NOMO-1 (cell line): ENCODE results near the gene IL10RB.
"Not testable (repeated sequence)": the region's sequence is repeated elsewhere in the genome, so short reads cannot be mapped to it uniquely, and the experiment has no call there.

Experiments
- DNase-seq, 2 experiments: peaks; one replicate each; lab custom pipeline; 2025; ENCODE audit not compliant: unreplicated experiment in 2 of 2; lab: John Stamatoyannopoulos, UW

Gene IL10RB

DNA sequence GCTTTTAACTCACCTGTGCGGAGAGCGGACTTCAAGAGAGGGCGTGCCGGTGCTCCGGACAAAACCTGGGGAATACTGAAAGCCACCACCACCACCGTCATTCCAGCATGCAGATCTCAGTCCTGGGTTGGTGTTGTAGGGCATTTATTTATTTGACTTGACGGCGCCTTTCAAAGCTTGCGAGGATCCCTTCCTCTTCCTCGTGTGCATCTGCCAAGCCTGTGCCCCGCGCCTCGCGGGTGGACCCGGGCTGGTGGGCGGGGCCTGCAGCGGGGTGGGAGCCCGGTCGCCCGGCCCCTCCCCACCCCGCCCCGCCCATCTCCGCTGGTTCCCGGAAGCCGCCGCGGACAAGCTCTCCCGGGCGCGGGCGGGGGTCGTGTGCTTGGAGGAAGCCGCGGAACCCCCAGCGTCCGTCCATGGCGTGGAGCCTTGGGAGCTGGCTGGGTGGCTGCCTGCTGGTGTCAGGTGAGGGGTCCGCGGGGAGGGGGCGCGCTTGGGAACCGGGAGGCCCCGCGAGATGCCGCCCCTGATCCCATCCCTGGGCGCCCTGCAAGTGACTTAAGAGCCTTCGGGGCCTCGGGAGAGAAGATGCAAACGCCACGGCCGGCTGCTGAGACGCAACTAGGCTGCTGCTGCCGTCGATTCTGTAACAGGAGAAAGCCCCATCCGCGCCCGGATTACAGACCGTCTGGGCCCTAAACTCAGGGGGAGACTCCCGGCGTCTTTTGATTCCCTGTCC is at the start of gene IL10RB:
Gene IL10RB (plus strand): TSS at position 318 of the 739 bp plus-strand sequence. CDS start 99 bp downstream, at position 417.
- DNase-seq, result peak; percentile 63 to 76

DNA sequence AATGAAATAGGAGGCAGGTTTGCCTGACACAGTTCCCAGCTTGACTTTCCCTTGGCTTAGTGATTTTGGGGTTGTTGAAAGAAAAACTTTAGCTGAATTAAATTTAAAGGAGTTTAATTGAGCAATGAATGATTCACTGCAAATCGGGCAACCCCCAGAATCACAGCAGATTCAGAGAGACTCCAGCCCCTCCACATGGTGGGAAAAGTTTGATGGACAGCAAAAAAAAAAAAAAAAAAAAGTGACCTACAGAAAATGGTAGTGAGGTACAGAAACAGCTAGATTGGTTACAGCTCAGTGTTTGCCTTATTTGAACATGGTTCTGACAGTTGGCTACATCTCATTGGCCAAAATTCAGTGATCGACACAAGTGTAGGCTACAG is 49.0 kb upstream of the IL10RB start:
- DNase-seq, result no peak

DNA sequence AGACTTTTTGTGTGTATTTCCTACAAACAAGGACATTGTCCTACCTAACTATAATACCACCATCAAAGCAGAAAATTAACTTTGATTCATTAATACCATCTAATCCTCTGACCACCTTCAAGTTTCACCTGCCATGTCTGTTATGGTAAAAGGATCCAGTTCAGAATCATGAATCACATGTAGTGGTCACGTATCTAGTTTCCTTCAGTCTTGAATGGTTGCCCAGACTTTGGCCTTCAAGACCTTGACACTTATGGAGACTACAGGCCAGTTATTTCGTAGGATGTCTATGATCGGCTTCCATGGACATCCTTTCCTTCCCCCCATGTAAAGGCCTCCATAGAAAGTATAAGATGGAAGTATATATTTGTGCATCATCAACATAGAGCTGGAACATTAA is 46.9 kb upstream of the IL10RB start:
- no peak for DNase-seq

DNA sequence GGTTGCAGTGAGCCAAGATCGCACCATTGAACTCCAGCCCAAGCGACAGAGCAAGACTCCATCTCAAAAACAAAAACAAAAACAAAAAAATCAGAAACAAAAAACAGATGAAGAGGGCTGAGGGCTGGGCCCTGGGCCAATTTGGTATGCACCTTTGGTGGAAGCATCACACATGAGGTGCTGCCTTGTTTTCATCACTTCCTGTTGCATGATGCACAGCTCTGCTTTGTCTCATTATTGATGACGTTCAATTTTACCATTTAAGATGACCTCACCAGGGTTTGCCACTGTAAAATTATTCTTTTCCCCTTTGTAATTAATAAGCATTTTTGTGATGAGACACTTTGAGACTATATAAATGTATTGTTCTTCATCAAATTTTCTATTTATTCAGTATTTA is 46.2 kb upstream of the IL10RB start:
- DNase-seq, result no peak

DNA sequence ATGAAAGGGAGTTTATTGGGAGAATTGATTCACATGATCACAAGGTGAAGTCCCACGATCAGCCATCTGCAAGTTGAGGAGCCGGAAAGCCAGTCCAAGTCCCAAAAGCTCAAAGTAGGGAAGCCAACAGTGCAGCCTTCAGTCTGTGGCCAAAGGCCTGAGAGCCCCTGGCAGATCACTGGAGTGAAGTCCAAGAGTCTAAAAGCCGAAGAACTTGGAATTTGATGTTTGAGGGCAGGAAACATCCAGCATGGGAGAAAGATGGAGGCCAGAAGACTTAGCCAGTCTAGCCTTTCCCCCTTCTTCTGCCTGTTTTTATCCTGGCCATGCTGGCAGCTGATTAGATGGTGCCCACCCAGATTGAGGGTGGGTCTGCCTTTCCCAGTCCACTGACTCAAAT is 40.8 kb upstream of the IL10RB start:
- DNase-seq, result not testable (repeated sequence)

DNA sequence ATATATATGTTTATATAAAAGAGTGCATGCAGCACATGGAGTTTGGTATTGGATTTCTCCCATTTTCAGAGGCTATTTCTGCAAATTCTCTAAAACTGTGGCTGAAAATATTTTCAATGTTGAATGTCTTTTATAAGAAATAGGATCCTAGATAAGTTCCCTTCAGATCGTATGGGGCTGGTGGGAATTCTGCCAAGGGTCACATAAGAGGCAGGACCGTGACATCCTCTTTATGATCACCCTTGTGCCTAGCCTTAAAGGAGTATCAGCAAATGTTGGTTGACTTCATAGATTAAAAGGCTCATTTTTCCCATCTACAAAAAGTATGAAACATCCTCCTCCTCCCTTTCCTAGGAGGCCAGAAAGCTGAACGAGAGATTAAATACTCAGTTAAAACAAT is 37.7 kb upstream of the IL10RB start:
- no peak for DNase-seq

DNA sequence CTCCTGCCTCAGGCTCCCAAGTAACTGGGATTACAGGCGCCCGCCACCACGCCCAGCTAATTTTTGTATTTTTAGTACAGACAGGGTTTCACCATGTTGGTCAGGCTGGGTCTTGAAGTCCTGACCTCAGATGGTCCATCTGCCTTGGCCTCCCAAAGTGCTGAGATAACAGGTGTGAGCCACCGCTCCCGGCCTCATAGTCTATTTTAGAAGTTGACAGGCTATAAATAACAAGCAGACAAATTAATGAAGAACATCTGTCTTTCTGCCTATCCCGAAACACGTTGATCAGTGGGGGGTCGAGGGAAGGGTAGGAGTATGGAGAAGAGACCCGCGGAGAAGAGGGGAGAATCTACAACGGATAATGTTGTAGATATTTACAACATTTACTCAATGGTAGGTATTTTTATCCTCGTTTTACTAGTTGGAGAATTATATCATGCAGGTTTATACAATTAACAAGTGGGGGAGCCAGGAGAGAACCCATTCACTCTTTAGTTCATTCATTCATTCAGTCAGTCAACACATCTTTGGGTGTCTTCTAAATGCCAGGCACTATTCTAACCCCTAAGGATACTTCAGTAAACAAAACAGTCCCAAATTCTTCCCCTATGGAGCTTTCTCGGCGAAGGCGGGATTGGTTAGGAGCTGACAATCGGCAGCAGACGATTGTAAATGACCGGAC is 36.9 kb upstream of the IL10RB start:
- no peak for DNase-seq

DNA sequence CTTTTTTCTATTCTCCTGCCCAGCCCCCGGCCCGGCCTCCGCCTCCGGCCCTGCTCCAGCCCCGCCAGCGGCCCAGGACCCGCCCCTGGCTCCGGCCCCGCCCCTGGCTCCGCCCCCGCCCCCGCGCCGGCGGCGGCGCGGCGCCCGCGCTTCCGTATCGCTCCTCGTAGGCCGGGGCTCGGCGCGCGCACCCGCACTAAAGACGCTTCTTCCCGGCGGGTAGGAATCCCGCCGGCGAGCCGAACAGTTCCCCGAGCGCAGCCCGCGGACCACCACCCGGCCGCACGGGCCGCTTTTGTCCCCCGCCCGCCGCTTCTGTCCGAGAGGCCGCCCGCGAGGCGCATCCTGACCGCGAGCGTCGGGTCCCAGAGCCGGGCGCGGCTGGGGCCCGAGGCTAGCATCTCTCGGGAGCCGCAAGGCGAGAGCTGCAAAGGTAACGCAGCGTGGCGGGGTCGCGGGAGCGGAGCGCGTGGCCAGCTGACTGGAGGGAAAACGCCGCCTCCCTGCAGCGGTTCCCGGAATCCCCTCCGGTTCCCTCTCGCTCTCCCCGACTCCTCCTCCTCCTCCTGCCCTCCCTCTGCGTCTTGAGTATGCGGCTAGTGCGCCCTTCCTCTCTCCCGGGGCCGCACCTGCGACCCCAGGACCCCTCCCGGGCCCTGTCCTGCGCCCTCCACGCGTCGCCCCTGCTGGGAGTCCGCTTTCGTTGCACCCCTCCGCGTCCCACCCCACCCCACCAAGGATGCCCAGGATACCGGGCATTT is 36.2 kb upstream of the IL10RB start, which contains the start of gene IFNAR2:
Gene IFNAR2 (plus strand): TSS at position 155 of the 761 bp plus-strand sequence. CDS start 11,985 bp downstream, outside the sequence.
- peak; percentile 47 to 57 for DNase-seq

DNA sequence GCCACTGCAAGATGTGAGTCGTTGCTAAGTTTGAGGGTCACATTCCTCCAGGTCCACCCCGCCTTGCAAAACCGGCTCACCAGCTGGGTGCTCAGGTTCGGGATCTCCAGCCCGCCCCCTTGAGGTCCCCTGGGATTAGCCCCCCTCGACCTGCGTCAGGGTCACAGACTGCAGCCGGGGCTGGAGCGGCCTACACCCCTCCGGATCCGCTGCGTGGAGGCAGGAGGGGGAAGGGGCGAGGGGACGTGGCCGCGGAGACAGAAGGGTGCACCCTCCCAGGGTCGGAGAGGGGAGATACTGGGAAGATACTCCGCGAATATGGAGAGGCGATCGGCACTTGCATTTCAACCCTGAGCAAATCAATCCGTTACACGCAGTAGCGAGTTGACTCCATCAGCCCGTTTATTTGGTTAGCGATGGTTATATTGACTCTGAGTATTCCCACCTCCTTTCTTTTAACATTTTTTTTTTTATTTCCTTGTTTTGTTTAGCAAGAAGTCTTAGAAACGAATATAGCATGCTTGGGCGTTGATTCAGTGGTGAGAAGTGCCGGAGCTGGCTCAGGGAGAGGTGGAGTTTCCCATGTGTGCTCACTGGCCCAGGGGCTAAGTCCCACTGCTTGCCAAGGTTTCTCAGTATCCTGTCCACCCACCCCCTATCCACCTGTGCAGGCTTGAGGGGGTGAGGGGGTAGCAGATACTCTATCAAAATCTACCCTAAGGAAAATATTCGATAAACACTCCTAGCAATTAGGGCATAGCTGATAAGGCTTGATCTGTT is 35.4 kb upstream of the IL10RB start:
- DNase-seq, result peak in 1 of 2 experiments; percentile 40

DNA sequence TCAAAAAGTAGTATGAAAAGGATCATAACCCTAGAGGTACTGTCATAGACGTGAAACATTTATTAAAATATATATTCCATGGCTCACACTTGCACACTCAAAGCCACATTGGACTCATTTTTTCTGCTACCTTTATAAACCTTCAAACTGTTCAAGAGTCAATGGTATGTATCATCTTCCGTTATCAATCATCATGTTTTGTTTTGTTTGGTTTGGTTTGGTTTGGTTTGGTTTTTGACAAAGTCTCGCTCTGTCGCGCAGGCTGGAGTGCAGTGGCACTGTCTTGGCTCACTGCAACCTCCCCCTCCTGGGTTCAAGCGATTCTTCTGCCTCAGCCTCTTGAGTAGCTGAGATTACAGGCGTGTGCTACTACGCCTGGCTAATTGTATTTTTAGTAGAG is 34.6 kb upstream of the IL10RB start:
- DNase-seq, result no peak

DNA sequence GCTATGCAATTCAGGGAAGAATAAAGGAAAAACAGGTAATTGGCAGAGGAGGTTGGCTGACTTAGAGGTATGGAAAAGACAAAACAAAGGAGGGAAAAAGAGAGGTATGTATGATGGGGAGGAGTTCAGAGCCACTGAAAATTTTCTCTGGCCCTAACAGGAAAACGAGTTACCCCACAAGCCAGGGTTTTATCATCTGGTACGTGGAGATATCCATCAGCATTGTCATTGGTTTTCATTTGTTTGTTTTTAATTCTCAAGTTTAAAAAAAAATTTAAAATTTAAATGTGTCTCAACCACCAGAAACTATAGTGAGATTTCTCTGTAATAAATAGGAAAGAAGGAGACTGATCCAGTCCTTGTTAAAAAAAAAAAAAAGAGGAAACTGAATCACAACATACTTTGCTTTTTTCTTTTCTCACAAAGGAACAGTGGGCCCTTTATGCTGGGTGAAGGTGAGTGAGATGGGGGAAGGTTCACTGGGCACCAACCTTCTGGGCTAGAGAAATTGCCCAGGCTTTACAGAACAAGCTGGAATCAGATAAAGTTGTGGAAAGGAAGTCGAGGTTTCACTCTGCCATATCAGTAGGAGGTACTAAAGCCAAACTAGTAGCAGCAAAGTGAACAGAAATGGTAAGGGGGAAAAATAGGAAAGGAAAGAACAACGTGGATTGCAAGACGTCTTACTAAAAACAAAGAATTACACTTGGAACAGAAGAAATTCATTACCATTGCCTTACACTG is 33.7 kb upstream of the IL10RB start:
- peak in 1 of 2 experiments; percentile 26 for DNase-seq

DNA sequence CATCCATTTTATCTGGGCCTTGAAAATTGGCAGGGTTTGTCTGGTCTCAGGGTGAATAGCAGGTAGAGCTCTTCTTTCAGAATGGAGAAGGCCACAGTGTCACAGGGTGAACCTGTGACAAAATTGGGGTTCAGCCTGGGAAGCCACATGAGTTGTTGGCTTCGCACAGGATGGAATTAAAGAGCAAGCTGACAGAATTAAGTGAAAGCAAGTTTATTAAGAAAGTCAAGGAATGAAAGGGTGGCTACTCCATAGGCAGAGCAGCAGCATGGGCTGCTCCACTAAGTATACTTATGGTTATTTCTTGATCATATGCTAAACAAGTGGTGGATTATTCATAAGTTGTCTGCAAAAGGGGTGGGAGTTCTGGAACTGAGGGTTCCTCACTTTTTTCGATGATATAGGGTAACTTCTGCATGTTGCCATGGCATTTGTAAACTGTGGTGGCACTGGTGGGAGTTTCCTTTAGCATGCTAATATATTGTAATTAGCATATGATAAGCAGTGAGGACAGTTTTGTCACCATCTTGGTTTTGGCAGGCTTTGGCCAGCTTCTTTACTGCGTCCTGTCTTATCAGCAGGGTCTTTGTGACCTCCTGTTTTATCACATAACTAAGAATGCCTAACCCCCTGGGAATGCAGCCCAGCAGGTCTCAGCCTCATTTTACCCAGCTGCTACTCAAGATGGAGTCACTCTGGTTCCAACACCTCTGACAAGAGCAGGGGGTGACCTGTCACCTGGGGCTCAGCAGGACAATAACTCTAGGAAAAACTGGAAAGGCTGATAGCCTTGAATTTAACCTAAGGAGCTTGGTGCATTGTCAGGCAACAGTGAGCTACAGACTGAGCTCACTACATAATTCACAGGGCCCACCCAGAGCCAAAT is 31.3 kb upstream of the IL10RB start:
- DNase-seq, result no peak

DNA sequence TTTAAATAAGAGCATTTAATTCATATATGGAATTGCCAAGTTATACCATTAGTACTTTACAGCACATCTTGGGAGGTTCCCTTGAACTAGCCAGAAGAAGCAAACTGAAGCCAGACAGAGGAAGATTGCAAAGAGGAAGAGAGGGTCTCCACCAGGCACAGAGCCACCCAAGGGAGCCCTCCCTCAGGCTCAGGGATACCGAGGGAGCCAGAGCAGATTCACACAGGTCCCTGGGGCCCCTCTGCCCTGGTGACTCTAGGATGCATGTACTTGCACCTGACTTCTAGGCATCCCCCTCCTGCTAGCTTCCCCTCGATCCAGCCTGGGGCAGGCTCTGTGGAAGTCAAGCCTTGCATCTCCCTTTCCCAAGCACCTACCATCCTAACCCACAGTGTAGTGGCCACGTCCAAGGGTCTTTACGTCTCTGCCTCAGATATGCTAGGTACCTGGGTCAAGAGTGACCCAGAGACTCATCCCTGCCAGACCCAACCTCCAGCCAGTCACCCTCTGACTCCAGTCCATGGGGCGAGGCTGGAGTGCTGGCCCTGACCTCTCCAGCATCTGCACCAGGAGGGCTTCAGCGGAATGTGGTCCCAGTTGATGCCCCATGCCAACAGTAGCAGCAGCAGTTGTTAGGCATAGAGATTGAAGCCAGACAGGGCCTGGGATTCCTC is 30.0 kb upstream of the IL10RB start:
- DNase-seq, result no peak

DNA sequence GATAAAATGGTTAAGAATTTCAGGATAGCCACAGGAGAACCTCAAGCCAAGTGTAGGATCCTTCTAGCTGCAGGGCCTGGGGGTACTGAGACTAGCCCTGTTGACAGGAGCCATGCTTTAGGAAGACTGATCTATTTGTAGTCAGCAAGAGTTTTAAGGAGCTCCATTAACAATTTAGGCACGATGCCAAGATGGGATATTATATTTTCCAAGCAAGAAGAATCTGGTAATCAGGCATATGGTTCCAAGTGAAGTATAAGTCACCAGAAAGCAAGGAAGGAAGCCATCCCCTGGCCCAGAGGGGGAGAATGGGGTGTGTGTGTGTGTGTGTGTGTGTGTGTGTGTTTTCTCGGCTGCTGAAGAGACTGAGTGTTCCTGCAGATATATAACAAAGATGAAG is 29.4 kb upstream of the IL10RB start:
- DNase-seq, result no peak

DNA sequence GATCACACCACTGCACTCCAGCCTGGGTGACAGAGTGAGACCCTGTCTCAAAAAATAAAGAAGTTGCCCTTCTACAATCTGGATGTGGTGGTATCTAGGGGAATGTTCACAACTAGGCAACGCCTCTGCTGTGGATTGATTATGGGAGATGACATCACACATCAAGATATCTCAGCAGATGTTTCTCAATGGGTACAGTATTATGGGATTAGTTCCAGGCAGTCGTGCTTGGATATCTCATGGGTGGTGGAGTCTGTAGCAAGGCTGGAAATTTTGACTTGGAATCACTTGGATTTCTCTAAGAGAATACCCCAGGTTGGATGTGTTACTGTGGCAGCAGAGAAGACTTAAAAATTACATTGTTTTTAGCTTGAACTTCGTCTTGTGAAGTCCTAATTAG is 28.7 kb upstream of the IL10RB start:
- no peak for DNase-seq

DNA sequence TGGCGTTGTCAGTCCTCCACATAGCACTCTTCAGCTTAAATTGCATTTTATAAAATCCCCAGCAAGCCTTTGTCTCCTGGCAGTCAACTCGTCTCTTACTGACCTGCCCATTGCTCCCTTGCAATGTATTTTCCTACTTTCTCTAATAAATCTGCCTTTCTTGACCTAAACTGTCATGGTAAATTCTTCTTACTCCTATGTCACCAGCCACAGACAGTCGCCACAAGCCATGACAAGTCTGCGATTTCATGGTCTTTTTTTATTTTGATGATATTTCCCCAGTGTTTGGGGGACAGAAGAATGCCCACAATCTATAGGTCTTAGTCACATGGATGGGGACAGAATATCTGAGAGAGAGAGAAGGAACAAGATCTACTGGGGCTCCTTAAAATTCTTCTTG is 28.0 kb upstream of the IL10RB start:
- no peak for DNase-seq

DNA sequence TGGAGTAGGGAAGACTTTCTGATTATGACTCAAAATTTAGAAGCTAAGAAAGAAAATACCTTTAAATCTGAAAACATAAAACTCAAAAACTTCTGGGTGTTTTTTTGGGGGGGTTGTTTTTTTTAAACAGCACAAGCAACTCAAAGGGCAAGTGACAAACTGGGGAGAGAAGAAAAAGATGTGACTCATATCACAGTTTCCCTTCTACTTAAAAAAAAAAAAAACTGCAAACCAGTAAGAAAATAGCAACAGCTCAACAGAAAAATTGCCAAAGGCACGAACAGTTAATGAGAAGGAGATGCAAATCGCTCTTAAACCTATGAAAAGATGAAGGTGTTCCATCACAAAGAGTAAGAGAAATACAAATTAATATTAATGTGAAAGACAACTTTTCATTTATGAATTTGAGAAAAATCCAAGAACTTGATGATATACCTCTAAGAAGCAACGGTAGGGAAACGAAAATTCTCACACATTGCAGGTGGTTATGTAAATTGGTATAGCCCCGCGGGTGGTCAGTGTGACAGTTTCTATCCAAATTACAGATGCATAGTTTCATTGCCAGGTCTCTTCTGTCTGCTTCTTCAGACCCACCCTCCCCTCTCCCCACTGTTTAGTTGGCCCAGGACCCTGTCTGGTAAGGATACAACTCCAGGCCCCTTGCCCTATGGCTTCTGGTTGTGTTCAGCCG is 27.5 kb upstream of the IL10RB start:
- DNase-seq, result peak; percentile 61 to 72

DNA sequence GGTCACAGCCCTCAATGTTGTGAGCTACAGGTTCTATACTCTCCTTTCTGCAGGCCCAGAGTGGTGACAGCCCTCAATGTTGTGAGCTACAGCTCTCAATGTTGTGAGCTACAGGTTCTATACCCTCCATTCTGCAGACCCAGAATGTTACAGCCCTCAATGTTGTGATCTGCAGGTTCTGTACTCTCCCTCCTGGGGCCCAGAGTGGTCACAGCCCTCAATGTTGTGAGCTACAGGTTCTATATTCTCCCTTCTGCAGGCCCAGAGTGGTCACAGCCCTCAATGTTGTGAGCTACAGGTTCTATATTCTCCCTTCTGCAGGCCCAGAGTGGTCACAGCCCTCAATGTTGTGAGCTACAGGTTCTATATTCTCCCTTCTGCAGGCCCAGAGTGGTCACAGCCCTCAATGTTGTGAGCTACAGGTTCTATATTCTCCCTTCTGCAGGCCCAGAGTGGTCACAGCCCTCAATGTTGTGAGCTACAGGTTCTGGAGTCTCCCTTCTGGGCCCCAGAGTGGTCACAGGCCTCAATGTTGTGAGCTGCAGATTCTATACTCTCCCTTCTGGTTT is 26.5 kb upstream of the IL10RB start:
- not testable (repeated sequence) for DNase-seq
